Measurements from ENCODE around the gene LPIN2.

- no peak for TF ChIP-seq POLR2A (IDR thresholded peaks at IDR 0.05)
- no peak for TF ChIP-seq CTCF (IDR thresholded peaks at IDR 0.05)
Measured at GRCh38 chr18:3007491-3007890, 5.5 kb downstream of the LPIN2 start.
